ENCODE results near the gene GDAP1L1. TPM values are rescaled to one million over a fixed set of nuclear protein-coding genes. Genes with fewer than 3 reads are reported as not detected.

Gene GDAP1L1
- total and polyA plus RNA-seq, 8 donors: 0.12 to 3.6 (median 0.40) TPM; not detected in 2

- Histone ChIP-seq H3K4me1 (no peaks in the 10 kb centered on the region), H3K9me3 (no peaks in the 10 kb centered on the region), H3K4me3 (no peak overlapping the region), H3K27me3 (no peaks in the 10 kb centered on the region), H3K27ac (no peak overlapping the region), H3K36me3 (no peaks in the 10 kb centered on the region)
- WGBS, 2 donors: 48% methylated on average over 4 of the region's 4 CpGs
- DNase-seq (no peak), ATAC-seq (no peak), FAIRE-seq (no peak)
- intact Hi-C loops (cut with DNase I): loop anchor here in 2 of 3 donors (5.0 to 10.0 kb wide), 5 partner anchors 94 to 396 kb away; partner anchors contain the start of gene FITM2 (in 2 of the 2)
- no peak for TF ChIP-seq CTCF (IDR thresholded peaks at IDR 0.05)
Observed at GRCh38 chr20:44218446-44218845, 28.7 kb upstream of the GDAP1L1 start.

GRCh38 chr20:44219170-44219730 lies 27.9 kb upstream of the GDAP1L1 start:
- ATAC-seq: no peak
- H3K27me3 ChIP-seq: no peaks in the 10 kb centered on the region
- H3K27ac ChIP-seq: peak overlapping the region in 1 of 4 donors; percentile 55
- intact Hi-C loops (cut with DNase I): loop anchor here in 2 of 3 donors (5.0 to 10.0 kb wide), 5 partner anchors 93 to 396 kb away; partner anchors contain the start of gene FITM2 (in 2 of the 2)
- DNase-seq: no peak
- no peaks in the 10 kb centered on the region for H3K4me1 ChIP-seq
- no peaks in the 10 kb centered on the region for H3K36me3 ChIP-seq
- no peak overlapping the region for H3K4me3 ChIP-seq
- no peak for FAIRE-seq
- 43 to 46% methylated on average over 5 of the region's 5 CpGs for WGBS, 2 donors
- H3K9me3 ChIP-seq: no peaks in the 10 kb centered on the region
- TF ChIP-seq CTCF (IDR thresholded peaks at IDR 0.05): no peak

GRCh38 chr20:44219791-44220190 lies 27.3 kb upstream of the GDAP1L1 start:
- DNase-seq (no peak), ATAC-seq (peak; percentile 42 to 57 (median 55)), FAIRE-seq (no peak)
- Histone ChIP-seq H3K36me3 (no peaks in the 10 kb centered on the region), H3K27me3 (no peaks in the 10 kb centered on the region), H3K9me3 (no peaks in the 10 kb centered on the region), H3K27ac (peak overlapping the region in 1 of 4 donors; percentile 55), H3K4me3 (no peak overlapping the region), H3K4me1 (no peaks in the 10 kb centered on the region)
- intact Hi-C loops (cut with DNase I): loop anchor here in 2 of 3 donors (5.0 to 10.0 kb wide), 5 partner anchors 93 to 395 kb away; partner anchors contain the start of gene FITM2 (in 2 of the 2)
- WGBS, 2 donors: 33 to 38% methylated on average over 6 of the region's 6 CpGs
- TF ChIP-seq CTCF (IDR thresholded peaks at IDR 0.05): no peak

GRCh38 chr20:44221368-44221954 lies 25.6 kb upstream of the GDAP1L1 start:
- FAIRE-seq: no peak
- no peaks in the 10 kb centered on the region for H3K4me1 ChIP-seq
- WGBS, 2 donors: 88 to 93% methylated on average over 3 of the region's 3 CpGs
- intact Hi-C loops (cut with DNase I): loop anchor here in 1 of 3 donors (10.0 kb wide), 1 partner anchor 243 kb away; no protein-coding TSS in a partner anchor
- no peaks in the 10 kb centered on the region for H3K27me3 ChIP-seq
- no peaks in the 10 kb centered on the region for H3K36me3 ChIP-seq
- H3K27ac ChIP-seq: no peak overlapping the region
- no peak overlapping the region for H3K4me3 ChIP-seq
- DNase-seq: no peak
- TF ChIP-seq CTCF (IDR thresholded peaks at IDR 0.05): no peak
- ATAC-seq: no peak
- no peaks in the 10 kb centered on the region for H3K9me3 ChIP-seq

GRCh38 chr20:44222027-44222426 lies 25.1 kb upstream of the GDAP1L1 start:
- intact Hi-C loops (cut with DNase I): loop anchor here in 1 of 3 donors (10.0 kb wide), 1 partner anchor 243 kb away; no protein-coding TSS in a partner anchor
- no peak overlapping the region for H3K4me3 ChIP-seq
- FAIRE-seq (no peak), ATAC-seq (no peak), DNase-seq (no peak)
- H3K27me3 ChIP-seq: no peaks in the 10 kb centered on the region
- H3K27ac ChIP-seq: no peak overlapping the region
- no peaks in the 10 kb centered on the region for H3K36me3 ChIP-seq
- 96% methylated on average over 5 of the region's 5 CpGs for WGBS, 2 donors
- H3K4me1 ChIP-seq: no peaks in the 10 kb centered on the region
- no peaks in the 10 kb centered on the region for H3K9me3 ChIP-seq
- no peak for TF ChIP-seq CTCF (IDR thresholded peaks at IDR 0.05)
